WI38 (cell line): ENCODE measurements around the gene SLC39A8.
"Not testable (repeated sequence)": the region's sequence is repeated elsewhere in the genome, so short reads cannot be mapped to it uniquely, and the experiment has no call there.

Experiments
- H3K4me3 ChIP-seq: 2 replicates; pipeline ENCODE4 v1.5.1; 2011; ENCODE audit warnings: low read depth, mild to moderate bottlenecking, control low read depth, low read length
- CTCF ChIP-seq: IDR thresholded peaks from 2 replicates; pipeline ENCODE4 v1.5.1; 2012; ENCODE audit warnings: low read depth, mild to moderate bottlenecking, control low read depth, low read length

The SLC39A8 gene

GRCh38 chr4:102256321-102256720 lies 89.0 kb downstream of the SLC39A8 start:
- TF ChIP-seq CTCF: no peak

GRCh38 chr4:102253860-102254259 lies 91.4 kb downstream of the SLC39A8 start:
- no peak for TF ChIP-seq CTCF
- no peak overlapping the region for H3K4me3 ChIP-seq

More at GRCh38 chr4:102256321-102256720, 89.0 kb downstream of the SLC39A8 start:
- no peak overlapping the region for H3K4me3 ChIP-seq

- no peak overlapping the region for H3K4me3 ChIP-seq
- TF ChIP-seq CTCF: no peak
Measured at GRCh38 chr4:102252171-102252570, 93.1 kb downstream of the SLC39A8 start.

GRCh38 chr4:102250341-102250740 lies 94.9 kb downstream of the SLC39A8 start:
- no peak for TF ChIP-seq CTCF
- H3K4me3 ChIP-seq: no peak overlapping the region

GRCh38 chr4:102247041-102247440 lies 98.2 kb downstream of the SLC39A8 start:
- H3K4me3 ChIP-seq: no peak overlapping the region
- TF ChIP-seq CTCF: no peak

- TF ChIP-seq CTCF: no peak
- H3K4me3 ChIP-seq: no peak overlapping the region
Measured at GRCh38 chr4:102246416-102246815, 98.9 kb downstream of the SLC39A8 start.

GRCh38 chr4:102244878-102245535 lies 100.3 kb downstream of the SLC39A8 start:
- TF ChIP-seq CTCF: no peak
- H3K4me3 ChIP-seq: no peak overlapping the region

- H3K4me3 ChIP-seq: not testable (repeated sequence)
Measured at GRCh38 chr4:102243296-102243695, 102.0 kb downstream of the SLC39A8 start.
